Measurements from ENCODE around the gene MACROD1. TPM values are rescaled to one million over a fixed set of nuclear protein-coding genes. Genes with fewer than 3 reads are reported as not detected.

Gene MACROD1
- total RNA-seq, 1 experiment from 2014 or later = 36.9 TPM

DNA sequence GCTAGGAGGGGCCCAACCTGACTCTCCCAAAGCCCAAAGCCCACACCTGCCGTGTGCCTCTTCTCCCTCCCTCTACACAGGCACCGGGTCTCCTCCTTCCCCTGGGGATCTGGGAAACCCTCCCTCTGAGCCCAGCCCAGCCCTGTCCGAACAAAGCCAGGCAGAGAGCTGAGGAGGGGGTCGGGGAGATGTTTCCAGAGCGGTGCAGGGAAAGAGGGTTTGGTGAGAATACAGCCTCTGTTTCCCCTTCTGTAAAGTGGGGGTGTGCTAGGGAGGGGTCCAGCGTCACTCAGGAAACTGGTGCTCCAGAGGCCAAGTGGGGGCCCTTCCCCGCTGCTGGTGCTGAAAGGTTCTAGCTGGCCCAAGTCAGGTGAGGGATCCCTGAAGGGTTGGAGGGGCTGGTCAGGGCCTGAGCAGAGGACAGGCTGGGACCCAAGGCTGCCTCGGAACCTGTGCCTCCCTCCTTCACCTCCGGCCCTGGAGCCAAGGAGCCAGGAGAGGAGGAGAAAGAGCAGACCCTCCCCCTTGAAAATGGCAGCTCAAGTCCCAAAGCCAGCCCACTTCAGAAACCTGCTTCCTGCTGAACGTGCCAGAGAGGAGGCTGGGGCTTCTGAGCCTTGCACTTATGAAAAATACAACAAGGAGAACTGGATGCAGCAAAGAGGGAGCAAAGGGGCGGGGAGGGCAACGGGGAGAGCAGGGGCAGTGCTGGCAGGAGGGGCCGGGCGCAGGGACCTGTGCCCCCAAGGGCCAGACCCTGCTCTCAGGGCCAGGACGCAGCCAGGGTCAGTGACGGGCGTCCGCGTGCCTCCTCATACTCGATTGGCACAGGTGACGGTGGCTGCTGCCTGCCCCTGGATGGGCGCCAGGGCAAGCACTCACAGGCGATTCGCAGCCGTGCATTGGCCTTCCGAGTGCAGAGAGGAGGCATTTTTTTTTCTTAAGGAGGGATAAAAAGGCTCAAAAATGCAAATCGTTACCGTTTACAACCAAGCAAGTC, 43.2 kb downstream of the MACROD1 start:
- peak; percentile 56 for ATAC-seq
- Mint-ChIP-seq H3K4me3 (no peak overlapping the region), H3K36me3 (peaks cover 2% of the 10 kb centered on the region; the same call in 1 of the 2 replicates), H3K9me3 (no peaks in the 10 kb centered on the region), H3K27ac (no peak overlapping the region), H3K27me3 (ENCODE audit: low read depth) (peaks cover 45% of the 10 kb centered on the region), H3K4me1 (peaks cover 50% of the 10 kb centered on the region)
- POLR2A ChIA-PET = interaction anchor here (0.5 to 1.1 kb wide), 3 partner anchors 10 to 1298 kb away, joined by 3 read pairs; no protein-coding TSS in a partner anchor
- CTCF ChIA-PET = interaction anchor here (0.8 to 2.6 kb wide), 12 partner anchors 9 to 122 kb away, joined by 3 to 11 read pairs (median 4); no protein-coding TSS in a partner anchor
- DNase-seq (ENCODE audit: low spot score) = no peak
- no peak for TF ChIP-seq ELF4 (CRISPR knock-in tag; IDR thresholded peaks at IDR 0.05; ENCODE audit: low read depth)
- 0 out of 2 replicates have a peak, but pooled peaks have one; percentile 7 for TF ChIP-seq ZBTB21 (CRISPR knock-in tag; IDR thresholded peaks at IDR 0.05; ENCODE audit: borderline replicate concordance)

- POLR2A ChIA-PET = interaction anchor here (0.6 to 1.1 kb wide), 2 partner anchors 94 to 145 kb away, joined by 3 to 4 read pairs; no protein-coding TSS in a partner anchor
- DNase-seq (ENCODE audit: low spot score) (no peak), ATAC-seq (no peak)
- CTCF ChIA-PET = interaction anchor here (0.6 to 2.6 kb wide), 15 partner anchors 10 to 121 kb away, joined by 3 to 11 read pairs (median 4); no protein-coding TSS in a partner anchor
- Mint-ChIP-seq H3K27ac (peak overlapping the region; percentile 49; the same call in 1 of the 2 replicates), H3K36me3 (peaks cover 5% of the 10 kb centered on the region; the same call in 1 of the 2 replicates), H3K9me3 (no peaks in the 10 kb centered on the region), H3K4me1 (peaks cover 43% of the 10 kb centered on the region), H3K27me3 (ENCODE audit: low read depth) (peaks cover 52% of the 10 kb centered on the region), H3K4me3 (no peak overlapping the region)
- TF ChIP-seq ZNF121 (CRISPR knock-in tag; IDR thresholded peaks at IDR 0.05) (no peak), ZBTB21 (CRISPR knock-in tag; IDR thresholded peaks at IDR 0.05; ENCODE audit: borderline replicate concordance) (no peak), ZNF423 (CRISPR knock-in tag; IDR thresholded peaks at IDR 0.05) (no peak), KAT7 (CRISPR knock-in tag; IDR thresholded peaks at IDR 0.05; ENCODE audit: borderline replicate concordance) (no peak), ATF1 (CRISPR knock-in tag; IDR thresholded peaks at IDR 0.05) (no peak), ZNF512 (CRISPR knock-in tag; IDR thresholded peaks at IDR 0.05; ENCODE audit: borderline replicate concordance) (no peak), ZMAT4 (CRISPR knock-in tag; IDR thresholded peaks at IDR 0.05) (no peak), ZBTB43 (CRISPR knock-in tag; IDR thresholded peaks at IDR 0.05) (no peak), USF2 (CRISPR knock-in tag; IDR thresholded peaks at IDR 0.05) (no peak), TEAD1 (CRISPR knock-in tag; IDR thresholded peaks at IDR 0.05) (no peak), MXD4 (CRISPR knock-in tag; IDR thresholded peaks at IDR 0.05; ENCODE audit: borderline replicate concordance) (no peak), TP53 (CRISPR knock-in tag; IDR thresholded peaks at IDR 0.05) (no peak), E2F1 (CRISPR knock-in tag; IDR thresholded peaks at IDR 0.05) (no peak), ZNF396 (CRISPR knock-in tag; IDR thresholded peaks at IDR 0.05; ENCODE audit: borderline replicate concordance) (no peak)
- TF ChIP-seq, protein P1, sequence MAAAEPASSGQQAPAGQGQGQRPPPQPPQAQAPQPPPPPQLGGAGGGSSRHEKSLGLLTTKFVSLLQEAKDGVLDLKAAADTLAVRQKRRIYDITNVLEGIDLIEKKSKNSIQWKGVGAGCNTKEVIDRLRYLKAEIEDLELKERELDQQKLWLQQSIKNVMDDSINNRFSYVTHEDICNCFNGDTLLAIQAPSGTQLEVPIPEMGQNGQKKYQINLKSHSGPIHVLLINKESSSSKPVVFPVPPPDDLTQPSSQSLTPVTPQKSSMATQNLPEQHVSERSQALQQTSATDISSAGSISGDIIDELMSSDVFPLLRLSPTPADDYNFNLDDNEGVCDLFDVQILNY (CRISPR knock-in tag; IDR thresholded peaks at IDR 0.05) = no peak
- TF ChIP-seq, protein P2, sequence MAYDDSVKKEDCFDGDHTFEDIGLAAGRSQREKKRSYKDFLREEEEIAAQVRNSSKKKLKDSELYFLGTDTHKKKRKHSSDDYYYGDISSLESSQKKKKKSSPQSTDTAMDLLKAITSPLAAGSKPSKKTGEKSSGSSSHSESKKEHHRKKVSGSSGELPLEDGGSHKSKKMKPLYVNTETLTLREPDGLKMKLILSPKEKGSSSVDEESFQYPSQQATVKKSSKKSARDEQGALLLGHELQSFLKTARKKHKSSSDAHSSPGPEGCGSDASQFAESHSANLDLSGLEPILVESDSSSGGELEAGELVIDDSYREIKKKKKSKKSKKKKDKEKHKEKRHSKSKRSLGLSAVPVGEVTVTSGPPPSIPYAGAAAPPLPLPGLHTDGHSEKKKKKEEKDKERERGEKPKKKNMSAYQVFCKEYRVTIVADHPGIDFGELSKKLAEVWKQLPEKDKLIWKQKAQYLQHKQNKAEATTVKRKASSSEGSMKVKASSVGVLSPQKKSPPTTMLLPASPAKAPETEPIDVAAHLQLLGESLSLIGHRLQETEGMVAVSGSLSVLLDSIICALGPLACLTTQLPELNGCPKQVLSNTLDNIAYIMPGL (CRISPR knock-in tag; IDR thresholded peaks at IDR 0.05) = no peak
- TF ChIP-seq, protein P3, sequence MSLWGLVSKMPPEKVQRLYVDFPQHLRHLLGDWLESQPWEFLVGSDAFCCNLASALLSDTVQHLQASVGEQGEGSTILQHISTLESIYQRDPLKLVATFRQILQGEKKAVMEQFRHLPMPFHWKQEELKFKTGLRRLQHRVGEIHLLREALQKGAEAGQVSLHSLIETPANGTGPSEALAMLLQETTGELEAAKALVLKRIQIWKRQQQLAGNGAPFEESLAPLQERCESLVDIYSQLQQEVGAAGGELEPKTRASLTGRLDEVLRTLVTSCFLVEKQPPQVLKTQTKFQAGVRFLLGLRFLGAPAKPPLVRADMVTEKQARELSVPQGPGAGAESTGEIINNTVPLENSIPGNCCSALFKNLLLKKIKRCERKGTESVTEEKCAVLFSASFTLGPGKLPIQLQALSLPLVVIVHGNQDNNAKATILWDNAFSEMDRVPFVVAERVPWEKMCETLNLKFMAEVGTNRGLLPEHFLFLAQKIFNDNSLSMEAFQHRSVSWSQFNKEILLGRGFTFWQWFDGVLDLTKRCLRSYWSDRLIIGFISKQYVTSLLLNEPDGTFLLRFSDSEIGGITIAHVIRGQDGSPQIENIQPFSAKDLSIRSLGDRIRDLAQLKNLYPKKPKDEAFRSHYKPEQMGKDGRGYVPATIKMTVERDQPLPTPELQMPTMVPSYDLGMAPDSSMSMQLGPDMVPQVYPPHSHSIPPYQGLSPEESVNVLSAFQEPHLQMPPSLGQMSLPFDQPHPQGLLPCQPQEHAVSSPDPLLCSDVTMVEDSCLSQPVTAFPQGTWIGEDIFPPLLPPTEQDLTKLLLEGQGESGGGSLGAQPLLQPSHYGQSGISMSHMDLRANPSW (CRISPR knock-in tag; conservative IDR thresholded peaks at IDR 0.05; ENCODE audit: low read depth) = no peak
These were observed 44.1 kb downstream of the MACROD1 start for GRCh38 chr11:64121663-64122410.

Measured in WTC11 (cell line).